GM12874 (cell line): ENCODE measurements around the gene CEBPG.
A peak's percentile ranks its signal among the peaks of the same experiment; 100 is the strongest.

Experiments
- TF ChIP-seq, protein P1 (sequence below): IDR thresholded peaks from 2 replicates; pipeline ENCODE4 v1.5.1; 2011; ENCODE audit warnings: low read depth, mild to moderate bottlenecking, control low read depth, low read length, moderate library complexity; ENCODE audit not compliant: insufficient read depth

Gene CEBPG

DNA sequence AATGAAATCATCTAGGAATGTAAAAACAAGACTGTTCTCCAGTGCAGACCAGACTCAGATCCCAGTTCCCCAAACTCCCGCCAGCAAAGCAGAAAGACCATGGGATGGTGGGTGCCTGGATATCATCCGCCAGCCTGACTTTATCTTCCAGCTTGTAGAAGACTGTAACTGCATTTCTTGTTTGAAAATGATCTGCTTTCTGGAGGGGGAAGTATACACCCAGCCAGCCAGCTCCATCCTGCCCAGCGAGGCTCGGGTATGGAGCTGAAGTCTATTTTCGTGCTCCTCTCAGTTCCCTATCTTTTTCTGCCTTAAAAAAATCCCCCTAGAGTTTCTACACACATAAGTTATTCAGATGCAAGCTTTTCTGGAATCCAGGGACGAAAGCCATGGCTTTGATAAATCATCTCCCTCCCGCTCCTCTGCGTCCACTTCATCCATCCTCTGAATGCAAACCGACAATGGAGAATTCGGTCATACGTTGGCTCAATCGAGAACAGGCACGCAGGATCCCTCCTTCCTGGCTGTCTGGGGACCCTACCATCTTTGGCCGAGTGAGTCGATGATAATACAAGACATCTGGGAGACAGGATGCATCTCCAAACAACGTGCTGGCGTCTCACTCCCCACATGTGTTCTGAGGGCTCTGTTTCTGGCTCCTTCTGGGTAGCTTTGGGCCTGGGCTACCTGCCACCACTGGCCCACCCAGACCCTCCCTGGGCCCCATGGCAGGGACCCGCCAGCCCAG, 31.2 kb downstream of the CEBPG start:
- TF ChIP-seq, protein P1, sequence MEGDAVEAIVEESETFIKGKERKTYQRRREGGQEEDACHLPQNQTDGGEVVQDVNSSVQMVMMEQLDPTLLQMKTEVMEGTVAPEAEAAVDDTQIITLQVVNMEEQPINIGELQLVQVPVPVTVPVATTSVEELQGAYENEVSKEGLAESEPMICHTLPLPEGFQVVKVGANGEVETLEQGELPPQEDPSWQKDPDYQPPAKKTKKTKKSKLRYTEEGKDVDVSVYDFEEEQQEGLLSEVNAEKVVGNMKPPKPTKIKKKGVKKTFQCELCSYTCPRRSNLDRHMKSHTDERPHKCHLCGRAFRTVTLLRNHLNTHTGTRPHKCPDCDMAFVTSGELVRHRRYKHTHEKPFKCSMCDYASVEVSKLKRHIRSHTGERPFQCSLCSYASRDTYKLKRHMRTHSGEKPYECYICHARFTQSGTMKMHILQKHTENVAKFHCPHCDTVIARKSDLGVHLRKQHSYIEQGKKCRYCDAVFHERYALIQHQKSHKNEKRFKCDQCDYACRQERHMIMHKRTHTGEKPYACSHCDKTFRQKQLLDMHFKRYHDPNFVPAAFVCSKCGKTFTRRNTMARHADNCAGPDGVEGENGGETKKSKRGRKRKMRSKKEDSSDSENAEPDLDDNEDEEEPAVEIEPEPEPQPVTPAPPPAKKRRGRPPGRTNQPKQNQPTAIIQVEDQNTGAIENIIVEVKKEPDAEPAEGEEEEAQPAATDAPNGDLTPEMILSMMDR, result no peak

DNA sequence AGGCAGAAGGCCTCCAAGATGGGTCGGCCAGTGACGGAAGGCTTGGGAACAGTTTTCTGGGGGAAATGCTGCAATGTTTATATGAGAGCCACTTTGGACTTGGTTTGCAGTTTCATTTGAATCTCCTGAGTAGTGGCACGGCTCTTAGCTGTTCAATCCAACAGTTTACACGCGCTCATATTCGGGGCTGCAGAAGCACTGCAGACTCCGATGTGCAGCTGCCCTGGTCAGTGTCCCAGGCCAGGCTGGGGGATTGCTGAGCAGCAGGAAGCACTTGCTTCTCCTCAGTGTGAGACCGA, 31.7 kb downstream of the CEBPG start:
- TF ChIP-seq, protein P1, result no peak

DNA sequence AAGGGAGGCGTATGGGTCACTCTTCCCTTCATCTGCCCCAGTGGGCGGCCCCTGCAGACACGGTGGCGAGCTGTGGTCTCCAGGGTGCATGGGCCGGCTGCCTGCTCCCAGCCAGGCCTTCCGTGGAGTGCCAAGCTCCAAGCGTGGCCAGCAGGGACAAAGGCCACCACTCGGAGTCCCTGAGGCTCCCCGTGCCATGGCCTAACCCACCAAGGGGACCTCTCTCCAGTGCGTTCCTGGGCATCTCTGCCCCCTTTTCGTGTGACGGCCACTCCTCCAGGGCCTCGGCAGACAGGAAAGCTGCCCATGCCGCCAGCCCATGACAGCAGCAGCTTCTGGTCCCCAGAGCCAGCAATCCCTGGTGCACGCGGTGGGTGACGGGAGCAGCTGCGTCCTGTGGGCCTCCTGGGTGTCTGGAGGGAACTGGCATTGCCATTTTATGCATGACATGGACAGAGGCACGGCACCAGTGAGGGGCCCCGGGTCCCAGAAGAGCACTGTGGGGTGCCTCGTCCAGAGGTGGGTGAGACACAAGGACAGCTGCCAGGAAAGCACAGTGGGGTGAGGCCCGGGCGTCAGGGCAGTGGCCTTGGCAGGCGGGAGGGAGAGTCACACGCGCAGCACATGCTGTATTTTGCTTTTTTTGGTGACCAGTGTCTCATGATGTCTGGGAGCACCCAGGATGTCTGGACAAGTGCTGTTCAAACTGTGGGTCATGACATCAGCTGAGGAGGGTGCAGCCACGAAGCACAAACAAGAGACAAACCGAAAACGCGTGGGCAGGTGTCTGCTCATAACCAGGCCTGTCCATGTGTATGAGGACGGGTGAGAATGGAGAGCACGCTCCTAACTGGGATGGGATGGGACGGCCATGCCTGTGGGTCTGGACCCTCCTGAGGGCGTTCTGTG, 32.3 kb downstream of the CEBPG start:
- TF ChIP-seq, protein P1, result no peak

DNA sequence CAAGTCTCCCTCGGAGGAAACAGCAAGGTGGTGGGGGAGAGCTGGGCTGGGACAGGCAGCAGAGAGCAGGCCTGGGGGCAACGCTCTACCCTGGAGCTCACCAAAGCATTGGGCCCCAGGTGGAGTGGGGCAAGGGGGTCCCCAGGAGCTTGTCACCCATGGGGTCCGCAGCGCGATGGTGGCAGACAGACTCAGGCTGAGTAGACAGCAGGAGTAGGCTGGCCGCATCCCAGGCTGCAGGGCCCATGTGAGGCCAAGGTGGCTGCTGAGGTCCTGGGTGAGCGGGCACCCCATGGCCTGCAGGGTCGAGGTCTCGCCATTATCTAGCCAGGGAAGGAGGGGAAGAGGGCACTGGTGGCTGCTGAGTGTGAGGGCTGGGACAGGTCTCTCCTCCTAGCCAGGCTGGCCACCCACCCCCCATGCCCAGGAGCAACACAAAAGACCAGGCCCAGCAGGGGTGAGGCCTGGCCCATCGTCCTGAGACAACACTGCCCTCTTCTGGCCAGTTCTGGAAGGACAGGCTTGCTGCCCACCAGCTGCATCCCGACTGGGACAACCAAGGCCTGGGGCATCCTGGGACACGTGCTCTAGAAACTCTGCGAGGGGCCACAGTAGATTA, 33.1 kb downstream of the CEBPG start:
- TF ChIP-seq, protein P1, result peak; percentile 95

DNA sequence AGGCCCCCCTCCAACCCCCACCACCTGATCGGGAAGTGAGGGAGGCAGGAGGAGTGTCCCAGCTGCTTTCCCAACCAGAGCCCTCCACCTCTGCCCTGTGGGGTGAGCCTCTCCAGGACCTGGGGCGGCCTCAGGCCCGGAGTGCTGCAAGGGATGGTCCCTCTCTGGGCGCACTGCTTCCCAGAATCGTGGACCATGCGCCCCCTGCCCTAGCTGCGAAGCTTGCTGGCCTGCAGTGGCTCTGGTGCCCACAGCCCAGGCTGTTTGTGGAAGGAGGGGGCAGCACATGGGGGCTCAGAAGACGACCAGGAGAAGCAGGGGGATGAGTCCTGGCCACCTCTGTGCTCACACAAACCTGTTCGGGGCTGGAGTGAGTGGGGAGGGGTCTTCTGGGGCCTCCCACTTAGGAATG, 33.6 kb downstream of the CEBPG start:
- TF ChIP-seq, protein P1, result no peak

DNA sequence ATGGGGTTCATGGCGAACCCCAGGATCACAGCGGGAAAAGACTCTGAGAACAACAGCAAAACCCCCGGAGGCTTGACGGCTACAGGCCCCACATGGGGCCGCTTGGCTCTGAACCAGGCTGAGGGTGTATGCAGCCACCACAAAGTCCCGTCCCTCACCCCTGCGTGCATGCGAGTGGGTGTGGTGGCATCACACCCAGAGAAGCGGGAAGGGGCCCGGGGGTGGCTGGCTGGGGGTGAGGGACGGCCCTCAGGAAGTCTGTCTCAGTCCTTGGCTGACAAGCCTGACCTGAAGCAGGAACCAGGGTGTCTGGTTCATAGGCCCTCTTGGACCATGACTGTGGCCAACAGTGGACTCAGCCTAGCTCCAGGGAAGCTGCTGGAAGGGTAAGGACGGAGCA, 34.2 kb downstream of the CEBPG start:
- TF ChIP-seq, protein P1, result no peak

DNA sequence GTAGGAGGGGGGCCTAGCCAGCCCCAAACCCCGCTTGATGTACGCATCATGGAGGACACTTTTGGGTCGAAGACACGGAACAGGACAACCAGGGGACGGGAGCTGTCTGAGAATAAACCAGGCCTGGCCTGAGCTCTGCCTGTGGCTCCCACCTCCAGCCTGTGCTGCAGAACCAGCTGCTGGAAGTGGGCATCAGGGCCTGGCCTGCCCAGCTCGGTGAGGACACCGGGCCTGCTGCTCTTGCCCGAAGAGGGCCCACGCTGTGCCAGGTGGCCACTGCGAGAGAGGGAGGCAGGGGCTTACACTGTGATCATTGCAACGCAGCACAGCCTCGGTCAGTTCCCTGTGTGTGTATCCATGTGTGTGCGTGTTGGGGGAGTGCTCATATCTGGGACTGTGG, 34.6 kb downstream of the CEBPG start:
- TF ChIP-seq, protein P1, result no peak
